GM19438 (cell line): ENCODE results near the gene OVAAL.
"Not testable (repeated sequence)": the region's sequence is repeated elsewhere in the genome, so short reads cannot be mapped to it uniquely, and the experiment has no call there.

Experiments used
- ATAC-seq: cut with Tn5 transposase; IDR thresholded peaks from one replicate; pipeline ENCODE4 v1.9.1; 2021; ENCODE audit warnings: low read depth; ENCODE audit not compliant: unreplicated experiment

Gene OVAAL

DNA sequence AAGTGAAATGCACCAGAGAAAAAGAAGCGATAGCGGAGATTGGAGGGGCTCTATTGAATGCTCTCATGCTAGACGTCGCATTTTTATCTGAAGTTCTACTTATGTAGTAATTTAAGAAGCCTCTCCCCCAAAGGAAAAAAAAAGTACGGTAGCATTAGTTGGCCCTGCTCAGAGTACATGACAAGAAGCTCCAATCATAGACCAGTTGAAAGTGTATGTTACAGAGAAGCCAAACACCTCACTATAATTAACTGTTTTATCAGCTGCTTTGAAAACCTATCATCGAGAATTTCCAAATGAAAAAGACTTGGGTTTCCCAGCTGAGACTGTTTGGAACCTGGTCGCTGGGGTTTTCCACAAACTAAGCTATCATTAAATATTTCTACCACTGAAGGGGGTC lies 19.6 kb upstream of the OVAAL start:
- ATAC-seq: no peak

GRCh38 chr1:180540697-180541594 lies 17.8 kb upstream of the OVAAL start:
- no peak for ATAC-seq

DNA sequence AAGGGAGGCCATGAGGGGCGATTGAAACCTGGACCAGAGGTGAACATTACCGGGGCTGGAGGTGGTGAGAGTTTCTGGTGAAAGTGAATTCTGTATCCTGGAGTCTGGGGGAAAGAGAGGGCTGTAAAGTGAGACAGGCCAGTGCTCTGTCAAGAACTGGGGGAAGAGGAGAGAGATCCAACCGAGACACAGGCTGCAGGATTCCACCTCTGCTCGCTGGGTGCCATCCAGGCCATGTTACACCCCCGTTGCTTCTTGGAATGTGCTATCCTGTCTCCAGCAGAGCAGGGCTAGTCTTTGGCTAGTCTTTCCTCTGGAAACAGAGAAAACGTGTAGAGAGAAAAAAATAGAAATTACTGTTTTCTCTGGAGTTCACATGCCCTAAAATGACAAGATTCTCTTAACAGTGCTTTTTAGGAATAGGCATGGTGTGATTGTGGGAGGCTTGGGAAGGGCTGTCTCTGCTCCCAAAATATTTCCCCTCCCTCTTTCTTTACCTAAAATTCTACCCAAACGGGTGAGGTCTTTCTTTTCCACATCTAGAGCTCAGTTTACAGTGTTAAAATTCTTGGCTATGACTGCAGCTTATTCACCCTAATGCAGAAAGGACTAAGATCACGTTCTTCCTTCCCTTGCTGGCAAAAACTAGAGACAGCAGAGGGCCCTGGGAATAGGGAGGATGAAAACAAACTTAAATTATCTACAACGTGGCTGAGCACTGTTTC lies 16.5 kb upstream of the OVAAL start:
- ATAC-seq: no peak

DNA sequence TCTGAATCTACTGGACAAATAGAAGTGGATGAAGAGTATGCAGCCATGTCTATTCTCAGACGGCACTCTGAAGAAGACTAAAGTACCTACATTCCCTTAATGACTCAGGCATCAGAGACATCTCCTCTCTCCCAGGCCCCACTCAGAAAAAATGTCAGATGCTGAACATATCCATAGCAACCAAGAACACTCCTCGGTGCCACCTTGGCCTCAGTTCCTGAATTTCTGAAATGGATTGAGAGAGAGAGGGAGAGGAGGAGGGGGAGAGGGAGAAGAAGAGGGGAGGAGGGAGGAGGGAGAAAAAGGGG lies 16.0 kb upstream of the OVAAL start:
- ATAC-seq: no peak

DNA sequence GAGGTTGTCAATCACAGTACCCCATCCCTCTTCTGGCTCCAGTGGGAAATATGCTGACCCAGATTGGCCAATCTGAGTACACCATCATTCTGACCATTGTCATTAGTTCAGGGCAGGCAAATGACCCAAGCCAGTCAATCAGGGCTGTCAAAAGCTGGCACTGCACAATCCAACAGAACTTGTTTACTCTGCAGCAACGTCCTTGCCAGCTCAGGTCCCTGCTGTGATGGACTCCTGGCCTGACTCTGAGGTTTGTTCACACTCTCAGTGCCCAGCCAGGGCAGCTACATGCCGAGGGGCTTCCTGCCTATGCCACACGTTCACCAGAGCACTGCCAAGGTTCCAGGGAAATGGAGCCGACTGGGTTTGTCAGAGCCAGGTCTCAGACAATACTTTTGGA lies 14.7 kb upstream of the OVAAL start:
- ATAC-seq: no peak

DNA sequence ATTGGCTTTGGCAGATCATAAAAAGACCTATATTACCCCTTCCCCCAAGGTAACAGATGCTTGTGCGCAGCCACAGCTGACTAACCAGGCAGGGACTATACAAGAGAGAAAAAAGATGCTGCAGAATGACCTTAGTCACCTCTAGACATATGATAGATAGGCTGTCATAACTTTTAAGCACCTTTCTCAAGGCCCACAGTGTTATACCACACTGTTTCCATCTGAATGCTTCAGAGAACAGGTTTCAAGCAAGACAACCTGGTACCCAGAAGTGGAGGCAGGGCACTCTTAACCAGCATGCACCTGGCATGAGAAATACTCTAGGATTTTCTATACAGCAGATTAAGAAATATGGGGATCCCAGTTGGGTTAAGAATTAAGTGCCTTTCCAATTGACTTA lies 12.8 kb upstream of the OVAAL start:
- ATAC-seq: no peak

- no peak for ATAC-seq
These were observed 10.0 kb upstream of the OVAAL start for GRCh38 chr1:180548686-180549317.

GRCh38 chr1:180549770-180550169 lies 9.0 kb upstream of the OVAAL start:
- ATAC-seq: not testable (repeated sequence)

DNA sequence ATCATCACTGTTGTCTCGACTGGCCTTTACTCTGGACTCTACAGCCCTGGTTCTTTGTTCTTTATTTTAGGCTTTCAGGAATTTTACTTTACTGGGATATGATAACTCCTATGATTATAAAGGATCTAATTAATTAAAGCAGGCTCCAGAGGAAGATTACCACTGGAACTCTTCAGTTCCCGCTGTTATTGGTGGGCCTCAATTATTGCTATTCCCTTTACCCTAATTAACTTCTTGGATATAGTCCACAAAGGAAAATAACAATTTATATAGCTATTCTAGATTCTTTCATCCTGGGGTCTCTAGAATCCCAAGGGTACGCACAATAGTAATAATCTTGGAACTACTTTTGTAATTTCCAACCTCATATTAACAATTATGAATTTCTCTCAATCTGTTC lies 8.5 kb upstream of the OVAAL start:
- no peak for ATAC-seq

- ATAC-seq: no peak
These were observed 6.8 kb upstream of the OVAAL start for GRCh38 chr1:180551997-180552396.

DNA sequence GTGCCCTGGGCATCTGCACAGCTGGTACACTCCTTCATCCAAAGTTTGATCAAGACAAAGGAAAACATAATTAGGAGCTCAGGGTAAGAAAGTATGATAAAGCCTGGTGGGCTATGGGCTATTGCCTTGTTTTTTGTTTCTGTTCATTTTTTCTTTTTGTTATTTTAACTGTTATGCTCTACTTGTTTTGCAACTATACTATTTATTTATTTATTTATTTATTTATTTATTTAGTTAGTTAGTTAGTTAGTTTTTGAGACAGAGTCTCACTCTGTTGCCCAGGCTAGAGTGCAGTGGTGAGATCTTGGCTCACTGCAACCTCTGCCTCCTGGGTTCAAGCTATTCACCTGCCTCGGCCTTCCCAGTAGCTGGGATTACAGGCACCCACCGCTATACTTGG lies 5.7 kb upstream of the OVAAL start:
- ATAC-seq: not testable (repeated sequence)

- ATAC-seq: no peak
These were observed 3.4 kb upstream of the OVAAL start for GRCh38 chr1:180555411-180555810.

DNA sequence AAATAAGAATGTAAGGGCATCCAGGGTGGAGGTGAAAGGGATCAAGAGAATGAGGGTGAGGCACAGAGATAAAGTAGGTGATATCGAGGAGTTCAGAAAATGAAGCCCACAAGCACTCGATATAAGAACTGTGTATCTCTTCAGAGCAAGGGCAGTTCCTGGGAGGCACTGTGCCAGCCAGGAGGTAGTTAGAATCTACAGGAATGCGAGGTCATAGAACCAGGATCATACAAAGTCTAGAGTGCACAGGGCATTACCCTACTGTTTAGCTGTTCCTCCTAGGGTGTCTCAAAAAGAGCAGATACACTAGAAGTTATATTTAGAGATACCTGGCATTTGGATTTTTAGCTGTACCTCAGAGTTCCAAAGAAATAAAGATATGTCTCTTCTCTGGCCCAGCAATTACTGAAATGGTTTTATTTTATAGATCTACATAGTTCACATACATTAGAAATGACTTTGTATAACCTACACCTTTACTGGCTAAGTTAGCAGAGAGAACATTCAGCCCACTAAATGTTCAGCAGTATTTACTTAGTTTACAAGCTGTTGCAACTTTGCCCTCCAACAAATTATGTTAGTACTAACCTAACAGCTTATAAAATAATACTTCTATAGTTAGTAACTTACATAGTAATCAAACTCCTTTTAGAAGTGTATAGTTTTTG lies 1.6 kb downstream of the OVAAL start:
- no peak for ATAC-seq

- no peak for ATAC-seq
These were observed 2.3 kb downstream of the OVAAL start for GRCh38 chr1:180560868-180561600.

- ATAC-seq: no peak
These were observed 3.9 kb downstream of the OVAAL start for GRCh38 chr1:180562640-180563025.

DNA sequence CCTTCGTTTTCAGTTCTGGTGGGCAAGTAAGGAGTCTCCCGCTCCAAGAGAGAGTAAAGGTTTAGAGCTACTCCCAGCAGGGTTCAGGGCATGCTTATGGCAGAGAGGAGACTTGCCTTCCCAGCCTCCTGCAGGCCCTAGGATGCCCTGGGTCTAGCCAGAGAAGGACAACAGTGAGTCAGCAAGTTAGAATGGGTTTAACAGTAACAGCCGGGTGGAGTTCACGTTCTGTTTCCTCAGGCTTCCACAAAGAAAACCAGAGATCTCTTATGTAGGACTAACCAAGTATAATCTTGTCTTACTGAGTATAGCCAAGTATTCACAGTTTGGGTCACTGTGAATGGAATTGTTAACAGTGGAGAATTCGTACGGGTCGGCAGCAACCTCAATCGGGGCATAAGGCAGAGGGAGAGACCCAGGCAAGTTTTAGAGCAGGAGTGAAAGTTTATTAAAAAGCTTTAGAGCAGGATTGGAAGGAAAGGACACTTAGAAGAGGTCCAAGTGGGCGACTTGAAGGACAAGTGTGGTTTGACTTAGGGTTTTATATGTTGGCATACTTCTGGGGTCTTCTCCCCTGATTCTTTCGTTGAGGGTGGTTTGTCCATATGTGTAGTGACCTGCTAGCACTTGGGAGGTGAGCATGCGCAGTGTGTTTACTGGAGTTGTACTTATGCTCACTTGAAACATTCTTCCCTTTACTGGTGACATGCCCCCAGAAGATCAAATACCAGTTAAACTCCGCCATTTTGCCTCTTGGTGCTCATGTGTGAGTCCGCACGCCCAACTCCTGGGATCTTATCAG lies 4.5 kb downstream of the OVAAL start:
- no peak for ATAC-seq

DNA sequence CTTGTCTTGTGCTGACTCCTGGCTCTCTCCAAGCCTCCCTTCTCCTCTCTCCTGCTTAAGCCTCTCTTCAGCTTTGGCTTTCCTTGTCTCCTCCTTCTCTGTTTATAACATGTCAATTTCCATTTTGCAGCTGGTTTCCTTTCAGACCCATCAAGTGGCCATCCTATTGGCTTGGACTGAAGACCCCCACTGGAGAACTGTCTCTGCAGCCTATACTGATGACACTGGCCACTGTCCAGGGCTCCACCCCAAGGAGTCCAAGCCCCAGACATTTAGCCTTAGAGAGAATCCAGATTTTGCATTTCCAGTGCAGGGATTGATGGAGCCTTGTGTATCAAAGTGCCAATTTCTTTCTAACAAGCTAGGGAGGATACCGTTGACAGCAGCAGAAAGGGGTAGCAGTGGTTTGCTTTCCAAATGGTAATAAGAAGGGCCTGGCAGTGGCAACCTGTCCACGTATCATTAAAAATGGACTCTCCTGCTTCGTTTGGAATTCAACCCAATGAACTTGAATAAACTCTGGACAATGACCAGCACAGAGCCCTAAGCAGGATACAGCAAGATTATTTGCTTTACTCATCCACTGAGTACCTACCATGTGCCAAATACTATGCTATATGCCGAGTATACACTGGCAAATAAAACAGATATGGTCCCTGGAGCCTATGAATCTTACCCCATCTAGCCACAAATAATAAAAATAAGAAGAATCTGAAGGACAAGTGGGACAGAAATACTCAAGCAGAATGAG lies 6.5 kb downstream of the OVAAL start:
- no peak for ATAC-seq

DNA sequence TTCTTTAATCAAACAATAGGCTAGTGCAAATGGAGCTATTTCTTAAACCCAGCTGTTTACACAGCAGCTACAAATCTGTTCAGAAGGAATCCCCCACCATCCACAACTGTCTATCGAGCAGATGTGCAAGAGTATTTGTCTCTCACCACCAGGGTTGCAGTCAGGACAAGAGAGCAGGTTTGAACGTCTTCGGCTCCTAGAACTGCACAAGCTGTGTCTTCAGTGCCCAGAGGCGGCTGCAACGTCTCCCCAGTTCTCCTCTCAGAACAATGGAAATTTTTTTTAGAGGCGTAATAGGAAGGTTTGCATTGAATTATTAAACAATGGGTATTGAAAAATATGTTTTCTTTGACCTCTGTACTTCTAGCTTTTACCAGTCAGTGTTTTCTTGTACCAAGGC lies 7.3 kb downstream of the OVAAL start:
- ATAC-seq: no peak

DNA sequence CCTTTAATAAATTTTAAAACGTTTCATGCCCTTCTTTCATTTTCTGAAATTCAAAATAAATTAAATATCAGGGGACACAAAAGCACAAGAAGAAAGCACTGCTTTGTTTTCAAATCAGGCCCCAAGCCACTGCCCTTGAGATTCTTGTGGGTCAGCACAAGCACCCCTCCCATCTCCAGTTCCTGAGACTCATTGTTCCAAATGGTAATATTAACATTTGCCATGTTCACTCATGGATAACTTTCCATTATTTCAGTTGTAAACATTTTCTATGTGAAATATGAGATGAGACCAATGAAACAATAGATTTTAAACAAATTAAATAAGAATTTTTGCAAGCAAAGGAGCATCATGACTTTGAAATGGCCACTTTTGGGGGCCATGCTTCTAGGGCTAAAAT lies 7.7 kb downstream of the OVAAL start:
- no peak for ATAC-seq
